Left ventricle myocardium inferior (tissue), 1 donor: Measurements from ENCODE around the gene TSPAN31. TPM values are rescaled to one million over a fixed set of nuclear protein-coding genes. Genes with fewer than 3 reads are reported as not detected.

Source experiments
- DNase-seq: peaks from one replicate; pipeline ENCODE4 v3.0.0-alpha.2; 2020
- H3K27ac ChIP-seq: fragments of 200-600 bp; replicated peaks from 2 replicates; pipeline ENCODE4 v1.8.0; 2021
- H3K27me3 ChIP-seq: fragments of 200-600 bp; 2 replicates; pipeline ENCODE4 v1.8.0; 2021; ENCODE audit warnings: low read depth
- H3K36me3 ChIP-seq: fragments of 200-600 bp; 2 replicates; pipeline ENCODE4 v1.8.0; 2021
- H3K4me1 ChIP-seq: fragments of 200-600 bp; 2 replicates; pipeline ENCODE4 v1.8.0; 2021
- H3K4me3 ChIP-seq: fragments of 200-600 bp; 2 replicates; pipeline ENCODE4 v1.8.0; 2021; ENCODE audit warnings: mild to moderate bottlenecking, moderate library complexity
- H3K9me3 ChIP-seq: fragments of 200-600 bp; replicated peaks from 2 replicates; pipeline ENCODE4 v1.8.0; 2021
- intact Hi-C: fragments of 100-400 bp; cut with micrococcal nuclease; formaldehyde crosslinking; loops from one replicate; pipeline ENCODE4 v1.11.0; 2022
- total RNA-seq: library from RNA; stranded (reverse); fragmentation: NEBNext Ultra II Directional; extraction: Animal tissue kit (Norgen Biotek cat#: 25700); gene quantifications from one replicate; pipeline ENCODE4 v1.2.1, GENCODE V29; 2021
- TF ChIP-seq, protein P1 (sequence below): fragments of 200-600 bp; IDR thresholded peaks from 2 replicates; pipeline ENCODE4 v1.8.0; 2021; ENCODE audit warnings: antibody characterized with exemption, mild to moderate bottlenecking, borderline replicate concordance
- donor health status: DM: no; HTN: yes; CAD: no; lungs with severe emphysema.

Gene TSPAN31
- total RNA-seq, 1 donor from 2014 or later, result 27.2 TPM

DNA sequence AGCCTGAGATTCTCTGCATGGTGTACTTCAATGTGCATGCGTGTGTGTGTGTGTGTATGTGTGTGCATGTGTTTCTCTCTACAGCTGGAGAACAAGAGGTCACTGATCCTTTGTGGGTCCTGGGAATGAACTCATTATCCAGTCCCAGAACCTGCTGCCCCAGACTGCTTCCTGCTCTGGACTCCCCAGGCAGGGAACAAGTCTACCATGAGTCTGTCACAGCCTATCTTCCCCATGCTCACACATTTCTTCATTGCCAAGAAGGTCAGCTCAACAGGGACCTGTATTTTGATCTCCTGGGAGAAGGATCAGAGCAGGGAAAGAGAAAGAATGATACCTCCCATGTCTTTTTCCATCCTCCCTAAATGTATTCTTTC lies 3.4 kb upstream of the TSPAN31 start:
- intact Hi-C loops, result no loop called here
- peaks cover 55% of the 10 kb centered on the region for H3K4me1 ChIP-seq

DNA sequence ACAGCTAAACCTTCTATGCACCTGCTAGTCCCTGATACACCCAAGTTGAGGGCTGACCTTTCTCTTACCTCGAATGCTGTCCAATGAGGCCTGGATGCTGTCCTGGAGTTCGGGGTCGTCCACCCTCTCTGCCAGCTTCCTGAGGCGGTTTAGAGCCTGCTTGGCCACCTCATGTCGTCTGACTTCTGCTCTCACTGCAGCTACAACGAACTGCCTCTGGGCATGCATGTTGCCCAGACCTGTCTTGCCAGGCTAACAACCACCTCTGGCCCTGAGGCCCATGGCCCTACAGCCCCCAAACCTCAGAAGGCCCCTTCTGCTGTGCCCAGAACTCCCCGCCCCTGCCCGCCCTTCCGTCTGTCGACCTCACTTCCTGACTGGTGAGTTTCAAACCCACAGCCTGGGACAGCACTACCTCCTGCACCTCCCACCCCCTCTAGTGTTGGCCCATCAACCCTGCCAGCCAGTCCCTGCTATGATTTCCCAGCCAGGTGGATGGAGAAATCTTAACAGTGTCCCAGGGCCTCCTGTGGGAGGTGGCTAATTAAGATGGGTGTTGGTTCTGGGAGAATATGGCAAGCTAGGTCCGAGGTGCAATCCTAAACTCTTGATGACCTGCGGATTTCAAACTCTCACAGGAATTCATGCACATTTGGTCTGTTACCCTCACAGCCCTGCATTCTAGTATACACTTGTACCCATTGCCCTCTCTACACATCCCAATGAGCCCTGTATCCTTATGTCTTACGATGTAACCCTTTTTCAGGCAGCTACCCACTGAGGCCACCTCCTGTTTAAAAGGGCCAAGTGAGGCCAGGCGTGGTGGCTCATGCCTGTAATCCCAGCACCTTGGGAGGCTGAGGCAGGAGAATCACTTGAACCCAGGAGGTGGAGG lies 2.7 kb upstream of the TSPAN31 start:
- TF ChIP-seq, protein P1, sequence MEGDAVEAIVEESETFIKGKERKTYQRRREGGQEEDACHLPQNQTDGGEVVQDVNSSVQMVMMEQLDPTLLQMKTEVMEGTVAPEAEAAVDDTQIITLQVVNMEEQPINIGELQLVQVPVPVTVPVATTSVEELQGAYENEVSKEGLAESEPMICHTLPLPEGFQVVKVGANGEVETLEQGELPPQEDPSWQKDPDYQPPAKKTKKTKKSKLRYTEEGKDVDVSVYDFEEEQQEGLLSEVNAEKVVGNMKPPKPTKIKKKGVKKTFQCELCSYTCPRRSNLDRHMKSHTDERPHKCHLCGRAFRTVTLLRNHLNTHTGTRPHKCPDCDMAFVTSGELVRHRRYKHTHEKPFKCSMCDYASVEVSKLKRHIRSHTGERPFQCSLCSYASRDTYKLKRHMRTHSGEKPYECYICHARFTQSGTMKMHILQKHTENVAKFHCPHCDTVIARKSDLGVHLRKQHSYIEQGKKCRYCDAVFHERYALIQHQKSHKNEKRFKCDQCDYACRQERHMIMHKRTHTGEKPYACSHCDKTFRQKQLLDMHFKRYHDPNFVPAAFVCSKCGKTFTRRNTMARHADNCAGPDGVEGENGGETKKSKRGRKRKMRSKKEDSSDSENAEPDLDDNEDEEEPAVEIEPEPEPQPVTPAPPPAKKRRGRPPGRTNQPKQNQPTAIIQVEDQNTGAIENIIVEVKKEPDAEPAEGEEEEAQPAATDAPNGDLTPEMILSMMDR, result no peak
- peaks cover 55% of the 10 kb centered on the region for H3K27me3 ChIP-seq
- no peaks in the 10 kb centered on the region for H3K9me3 ChIP-seq
- DNase-seq, result no peak
- H3K36me3 ChIP-seq, result peaks cover 8% of the 10 kb centered on the region
- H3K4me1 ChIP-seq, result peaks cover 49% of the 10 kb centered on the region
- peak overlapping the region; percentile 75 for H3K27ac ChIP-seq
- intact Hi-C loops, result no loop called here
- H3K4me3 ChIP-seq, result peak overlapping the region; percentile 68

More for the DNA sequence above, 3.4 kb upstream of the TSPAN31 start:
- Histone ChIP-seq H3K4me3 (peak overlapping the region; percentile 68), H3K27me3 (peaks cover 62% of the 10 kb centered on the region), H3K9me3 (no peaks in the 10 kb centered on the region), H3K36me3 (peaks cover 2% of the 10 kb centered on the region), H3K27ac (peak overlapping the region; percentile 77)
- DNase-seq, result no peak
- TF ChIP-seq, protein P1, result no peak

DNA sequence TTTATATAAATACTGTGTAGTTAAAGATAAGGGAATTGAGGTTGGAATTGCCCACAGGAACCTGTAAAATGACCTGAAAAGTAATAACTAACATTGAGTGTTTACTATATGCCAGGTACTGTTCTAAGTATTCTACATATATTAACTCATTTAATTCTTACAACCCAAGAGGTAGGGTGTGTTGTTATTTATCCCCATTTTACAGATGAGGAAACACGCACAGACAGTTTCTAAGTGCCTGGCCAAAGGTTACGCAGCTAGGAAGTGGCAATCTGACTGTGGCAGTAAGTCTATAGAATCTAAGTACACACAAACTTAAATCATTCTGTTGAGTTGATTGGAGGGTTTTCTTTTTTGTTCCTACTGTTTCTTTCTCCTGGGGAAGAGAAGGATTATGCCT lies 1.1 kb upstream of the TSPAN31 start:
- Histone ChIP-seq H3K27ac (peak overlapping the region; percentile 98), H3K4me3 (peak overlapping the region; percentile 93), H3K27me3 (peaks cover 39% of the 10 kb centered on the region), H3K4me1 (peaks cover 33% of the 10 kb centered on the region), H3K36me3 (peaks cover 25% of the 10 kb centered on the region), H3K9me3 (no peaks in the 10 kb centered on the region)
- DNase-seq, result no peak
- TF ChIP-seq, protein P1, result no peak
- intact Hi-C loops, result no loop called here

DNA sequence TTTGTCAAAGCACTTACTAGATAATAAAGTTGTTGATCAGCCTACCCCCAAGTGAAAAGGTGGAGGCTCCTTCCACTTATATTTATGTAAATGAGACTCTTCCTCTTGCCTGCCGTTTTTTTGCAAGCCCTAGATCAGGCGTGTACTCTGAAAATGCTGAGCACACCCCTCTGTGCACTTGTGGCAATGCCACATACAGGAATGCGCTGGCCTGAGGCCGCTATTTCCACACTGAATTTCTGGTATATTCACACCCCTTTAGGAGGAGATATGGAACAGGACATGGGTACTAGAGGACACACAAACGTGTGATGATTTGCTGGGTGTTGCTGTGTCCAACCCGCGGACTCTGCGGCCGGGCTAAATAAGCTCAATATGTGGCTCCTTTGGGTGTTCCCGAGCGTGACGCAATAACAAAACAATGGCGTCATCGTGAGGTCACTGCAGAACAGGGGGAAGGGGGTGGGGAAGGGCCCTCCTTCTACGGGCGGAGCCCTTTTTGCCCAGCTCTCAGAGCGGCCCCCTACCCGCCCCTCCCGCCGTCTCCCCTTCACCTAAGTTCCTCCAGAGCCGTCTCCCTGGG lies 554 bp upstream of the TSPAN31 start:
- TF ChIP-seq, protein P1, result no peak
- peak overlapping the region; percentile 93 for H3K4me3 ChIP-seq
- H3K36me3 ChIP-seq, result peaks cover 30% of the 10 kb centered on the region
- H3K4me1 ChIP-seq, result peaks cover 29% of the 10 kb centered on the region
- peaks cover 33% of the 10 kb centered on the region for H3K27me3 ChIP-seq
- intact Hi-C loops, result no loop called here
- H3K27ac ChIP-seq, result peak overlapping the region; percentile 98
- H3K9me3 ChIP-seq, result no peaks in the 10 kb centered on the region
- peak; percentile 72 for DNase-seq

DNA sequence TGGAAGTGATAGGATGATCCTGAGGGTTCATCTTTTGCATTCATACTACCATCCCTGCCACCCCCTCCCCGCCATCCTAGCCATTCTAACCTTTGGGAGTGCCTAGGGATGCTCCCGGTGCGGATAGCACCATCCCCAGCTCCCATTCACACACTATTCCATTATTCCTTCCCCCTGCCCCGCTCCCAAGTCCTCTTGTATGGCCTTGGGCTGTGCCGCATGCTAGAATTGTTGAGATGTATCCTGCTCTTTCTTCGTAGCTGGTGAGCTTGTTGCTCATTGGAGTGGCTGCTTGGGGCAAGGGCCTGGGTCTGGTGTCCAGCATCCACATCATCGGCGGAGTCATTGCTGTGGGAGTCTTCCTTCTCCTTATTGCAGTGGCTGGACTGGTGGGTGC lies 644 bp downstream of the TSPAN31 start:
- Histone ChIP-seq H3K27me3 (peaks cover 21% of the 10 kb centered on the region), H3K4me3 (peak overlapping the region; percentile 93), H3K4me1 (peaks cover 24% of the 10 kb centered on the region), H3K36me3 (peaks cover 42% of the 10 kb centered on the region), H3K9me3 (no peaks in the 10 kb centered on the region), H3K27ac (peak overlapping the region; percentile 98)
- intact Hi-C loops, result no loop called here
- TF ChIP-seq, protein P1, result no peak
- DNase-seq, result no peak
